Activated effector memory CD4-positive, alpha-beta T cell treated with anti-CD3 and anti-CD28 coated beads, Interleukin-2, amount 50 U/mL, for 16 hours (primary cell): ENCODE data around the gene APC2.
"Not testable (repeated sequence)": the region's sequence is repeated elsewhere in the genome, so short reads cannot be mapped to it uniquely, and the experiment has no call there.

Experiments used
- DNase-seq: peaks from one replicate; pipeline ENCODE4 v3.0.0-alpha.2; 2020

APC2 gene

GRCh38 chr19:1483979-1484428 lies 34.1 kb downstream of the APC2 start:
- no peak for DNase-seq

GRCh38 chr19:1486720-1487575 lies 37.0 kb downstream of the APC2 start:
- DNase-seq: no peak

GRCh38 chr19:1487576-1488281 lies 37.8 kb downstream of the APC2 start:
- DNase-seq: no peak

DNA sequence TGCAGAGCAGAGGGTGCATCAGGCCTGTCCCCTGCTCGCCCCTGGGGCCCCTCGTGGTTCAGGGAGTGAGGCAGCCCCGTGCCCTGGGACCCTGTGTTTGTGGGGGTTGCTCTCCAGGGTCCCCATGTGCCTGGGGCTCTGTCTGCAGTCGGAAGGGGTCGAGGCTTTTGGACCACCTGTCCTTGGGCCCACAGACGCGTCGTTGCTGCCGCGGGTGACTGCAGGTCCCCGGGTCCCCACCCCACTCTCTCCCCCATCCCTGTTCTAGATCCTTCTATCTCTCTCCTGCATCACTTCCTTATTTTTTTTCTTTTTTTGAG lies 38.3 kb downstream of the APC2 start:
- DNase-seq: peak; percentile 60

GRCh38 chr19:1489463-1490310 lies 39.8 kb downstream of the APC2 start:
- no peak for DNase-seq

DNA sequence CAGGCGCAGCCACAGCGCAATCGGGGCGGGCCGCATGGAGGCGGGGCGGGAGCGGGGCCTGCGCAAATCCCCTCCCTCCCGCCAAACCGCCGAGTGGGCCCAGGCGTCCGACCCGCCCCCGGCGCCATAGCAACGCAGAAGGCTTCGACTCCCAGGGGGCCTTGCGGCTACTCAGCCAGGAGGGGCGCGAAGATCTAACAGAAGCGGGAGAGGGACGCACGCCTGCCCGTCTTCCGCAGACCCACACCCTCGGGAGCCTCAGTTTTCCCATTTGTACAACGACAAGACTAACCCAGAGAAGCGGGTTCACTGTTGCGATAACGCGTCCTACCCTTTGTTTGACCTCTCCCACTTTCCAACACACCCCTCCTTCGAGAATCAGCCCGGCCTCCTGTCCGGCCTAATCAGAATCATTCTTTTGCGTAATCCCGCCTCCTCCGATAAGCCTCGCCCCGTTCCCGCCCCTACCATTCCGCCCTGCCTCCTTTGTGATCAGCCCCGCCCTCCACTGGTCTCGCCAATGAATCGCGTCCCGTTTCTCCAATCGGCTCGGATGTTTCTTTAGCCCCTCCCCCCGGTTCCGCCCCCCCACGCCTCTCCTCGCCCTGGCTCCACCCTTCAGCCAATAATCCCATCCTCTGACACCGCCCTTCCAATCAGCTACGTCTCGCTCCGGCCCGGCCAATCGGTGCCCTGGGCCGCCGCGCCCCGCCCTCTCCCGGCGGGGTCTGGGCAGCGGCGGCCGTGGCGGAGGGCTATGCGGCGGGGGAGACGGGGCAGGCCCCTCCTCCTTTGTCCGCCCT lies 40.6 kb downstream of the APC2 start, which contains the start of gene PCSK4:
TSS of gene PCSK4 (minus strand) at position 40 of the 803 bp plus-strand sequence. CDS start at position 36, 4 bp downstream.
- DNase-seq: peak; percentile 98

DNA sequence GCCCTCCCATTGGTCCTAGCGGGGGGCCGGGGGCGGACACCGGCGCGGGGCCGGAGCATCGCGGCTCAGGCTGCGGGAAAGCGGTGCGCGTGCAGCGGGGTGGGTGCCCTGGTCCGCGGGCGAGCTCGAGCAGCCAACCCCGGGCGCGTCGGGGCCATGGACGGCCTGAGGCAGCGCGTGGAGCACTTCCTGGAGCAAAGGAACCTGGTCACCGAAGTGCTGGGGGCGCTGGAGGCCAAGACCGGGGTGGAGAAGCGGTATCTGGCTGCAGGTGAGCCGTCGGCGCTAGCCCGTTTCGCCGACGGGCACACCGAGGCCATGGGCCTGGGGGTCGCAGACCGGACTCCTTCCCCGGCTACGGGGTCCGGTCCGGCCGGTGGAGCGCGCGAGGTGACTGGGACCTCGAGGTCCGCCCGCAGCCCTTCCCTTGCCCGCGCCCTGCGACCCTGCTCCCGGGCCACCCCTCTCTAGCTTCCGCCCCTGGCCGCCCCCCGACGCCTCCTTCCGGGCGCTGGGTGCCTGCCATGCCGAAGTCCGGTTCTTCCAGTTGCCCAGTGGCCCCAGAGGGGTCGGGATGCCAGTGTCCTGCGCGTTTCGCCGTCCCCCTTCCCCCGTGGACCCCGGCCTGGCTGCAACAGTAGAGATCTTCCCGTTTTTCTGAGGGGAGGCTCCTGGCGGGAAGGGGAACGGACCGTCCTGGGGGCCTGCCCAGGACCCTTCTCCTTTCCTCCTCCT lies 41.4 kb downstream of the APC2 start, which contains the start of gene REEP6:
TSS of gene REEP6 (plus strand) at position 68 of the 735 bp plus-strand sequence. CDS start at position 157, 89 bp downstream.
- DNase-seq: no peak

DNA sequence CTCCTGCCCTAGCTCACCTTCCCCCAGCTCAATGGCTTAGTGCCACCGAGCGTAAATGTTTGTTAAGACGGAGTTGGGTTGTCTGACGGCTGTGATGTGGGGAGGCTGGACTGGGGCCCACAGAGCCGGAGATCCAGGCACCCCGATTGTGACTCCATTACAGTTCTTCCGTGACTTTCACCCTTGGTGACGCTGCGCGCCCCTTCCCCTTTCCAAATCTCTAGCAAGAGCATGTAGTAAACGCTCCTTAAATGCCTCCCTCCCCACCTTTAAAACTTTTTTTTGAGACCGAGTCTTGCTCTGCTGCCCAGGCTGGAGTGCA lies 41.9 kb downstream of the APC2 start:
- no peak for DNase-seq

GRCh38 chr19:1492474-1493006 lies 42.6 kb downstream of the APC2 start:
- DNase-seq: no peak

- DNase-seq: no peak
Measured at GRCh38 chr19:1494115-1494815, 44.3 kb downstream of the APC2 start.

- no peak for DNase-seq
Measured at GRCh38 chr19:1495051-1495798, 45.3 kb downstream of the APC2 start.

- no peak for DNase-seq
Measured at GRCh38 chr19:1495799-1496713, 46.1 kb downstream of the APC2 start.

DNA sequence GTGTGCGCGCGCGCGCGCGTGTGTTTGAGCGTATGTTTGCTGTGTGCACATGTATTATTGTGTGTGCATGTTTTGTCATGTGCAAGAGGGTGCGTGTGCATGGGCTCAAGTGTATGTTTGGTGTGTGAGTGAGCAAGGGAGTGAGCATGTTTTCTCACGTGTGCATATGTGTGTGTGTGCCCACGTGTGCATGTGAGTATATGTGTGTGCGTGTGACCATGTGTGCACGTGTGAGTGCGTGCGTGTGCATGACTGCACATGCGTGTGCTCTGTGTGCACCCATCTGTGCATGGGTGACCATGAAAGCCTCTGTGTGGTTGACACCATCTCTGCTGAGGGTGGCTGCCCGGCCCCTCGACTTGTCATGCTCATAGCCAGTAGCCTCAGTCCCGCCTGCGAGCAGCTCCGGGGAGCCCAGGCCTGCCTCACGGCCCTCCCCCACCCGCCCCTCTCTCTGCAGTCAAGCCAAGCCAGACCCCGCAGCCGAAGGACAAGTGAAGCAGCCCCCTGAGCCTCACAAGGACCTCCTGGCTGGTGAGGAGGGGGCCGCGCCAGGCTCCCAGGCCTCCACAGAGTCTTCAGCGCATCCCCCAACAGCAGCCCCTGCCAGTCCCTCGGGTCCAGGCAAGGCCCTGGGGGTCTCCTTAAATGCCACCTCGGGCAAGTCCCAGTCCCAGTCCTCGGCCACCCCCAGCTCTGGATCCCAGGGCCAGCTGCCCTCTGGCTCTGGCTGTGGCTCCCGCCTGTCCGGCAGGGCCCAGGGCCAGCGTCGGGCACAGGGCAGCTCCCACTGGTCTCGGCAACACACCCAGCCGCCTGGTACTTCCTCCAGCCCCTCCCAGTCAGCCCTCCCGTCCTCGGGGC lies 47.0 kb downstream of the APC2 start:
- no peak for DNase-seq

GRCh38 chr19:1497578-1498235 lies 47.8 kb downstream of the APC2 start:
- DNase-seq: no peak

DNA sequence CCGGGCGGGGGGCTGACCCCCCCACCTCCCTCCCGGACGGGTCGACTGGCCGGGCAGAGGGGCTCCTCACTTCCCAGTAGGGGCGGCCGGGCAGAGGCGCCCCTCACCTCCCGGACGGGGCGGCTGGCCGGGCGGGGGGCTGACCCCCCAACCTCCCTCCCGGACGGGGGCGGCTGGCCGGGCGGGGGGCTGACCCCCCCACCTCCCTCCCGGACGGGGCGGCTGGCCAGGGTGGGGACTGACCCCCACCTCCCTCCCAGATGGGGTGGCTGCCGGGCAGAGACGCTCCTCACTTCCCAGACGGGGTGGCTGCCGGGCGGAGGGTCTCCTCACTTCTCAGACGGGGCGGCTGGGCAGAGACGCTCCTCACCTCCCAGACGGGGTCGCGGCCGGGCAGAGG lies 49.3 kb downstream of the APC2 start:
- not testable (repeated sequence) for DNase-seq

- DNase-seq: no peak
Measured at GRCh38 chr19:1501200-1501595, 51.3 kb downstream of the APC2 start.

- no peak for DNase-seq
Measured at GRCh38 chr19:1502433-1503088, 52.6 kb downstream of the APC2 start.
